Measurements from ENCODE around the gene CEBPZ. TPM values are rescaled to one million over a fixed set of nuclear protein-coding genes. Genes with fewer than 3 reads are reported as not detected.

Gene CEBPZ
- total and polyA plus RNA-seq, 2 donors (not counting 3 experiments of a cell fraction or from before 2014, with no cell fraction given): 3.6 to 46.9 TPM

DNA sequence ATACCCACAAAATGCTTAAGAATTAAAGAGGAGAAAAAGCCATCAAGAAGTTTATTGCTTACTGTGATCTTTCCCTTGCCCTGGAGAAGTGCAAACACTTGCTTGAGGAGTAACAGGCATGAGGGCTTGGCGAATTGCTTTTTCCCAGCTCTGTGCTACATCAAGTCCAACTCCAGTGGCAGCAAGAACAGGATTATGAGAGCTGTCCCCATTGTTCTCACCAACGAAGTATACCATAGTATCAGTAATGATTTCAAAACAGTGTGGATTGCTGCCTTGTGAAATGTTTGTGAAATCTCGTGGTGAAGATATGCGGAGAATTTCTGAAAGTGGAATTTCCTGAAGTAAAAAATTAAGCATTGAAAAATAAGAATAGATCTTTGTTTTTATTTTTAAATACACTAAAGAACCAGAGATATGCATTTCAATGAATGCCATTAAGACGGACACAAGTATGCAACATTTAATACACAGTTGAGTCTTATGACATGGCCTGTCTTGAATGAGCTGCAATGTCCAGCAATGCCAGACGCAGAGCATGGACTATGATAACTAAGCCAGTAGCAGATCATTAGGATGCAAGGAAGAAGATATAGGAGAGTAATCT lies 43.1 kb upstream of the CEBPZ start:
- no peaks in the 10 kb centered on the region for H3K79me2 ChIP-seq (ENCODE audit: control insufficient read depth, insufficient read depth, low read length)
- no peaks in the 10 kb centered on the region for H3K4me1 ChIP-seq (ENCODE audit: control insufficient read depth, extremely low read depth, insufficient read depth, low read length)
- H3K36me3 ChIP-seq (ENCODE audit: control insufficient read depth in 2 of 2, extremely low read depth in 1 of 2, insufficient read depth in 2 of 2, low read length in 2 of 2): peaks cover 5 to 16% of the 10 kb centered on the region in 2 experiments
- BruUV-seq (replicated peaks): no TSS peak
- H3K27ac ChIP-seq (ENCODE audit: insufficient read depth, low read depth, low read length): no peak overlapping the region
- no peaks in the 10 kb centered on the region for H3K9me3 ChIP-seq (replicated peaks; ENCODE audit: control insufficient read depth, insufficient read depth, low read length)
- no peak for DNase-seq (ENCODE audit: low read depth, low spot score)
- TF ChIP-seq GATA2 (IDR thresholded peaks at IDR 0.05; ENCODE audit: insufficient read depth, insufficient read length, low read depth, low read length): no peak
- no peak for TF ChIP-seq MYC (IDR thresholded peaks at IDR 0.05; ENCODE audit: low read depth, low read length)
- TF ChIP-seq, protein P1, sequence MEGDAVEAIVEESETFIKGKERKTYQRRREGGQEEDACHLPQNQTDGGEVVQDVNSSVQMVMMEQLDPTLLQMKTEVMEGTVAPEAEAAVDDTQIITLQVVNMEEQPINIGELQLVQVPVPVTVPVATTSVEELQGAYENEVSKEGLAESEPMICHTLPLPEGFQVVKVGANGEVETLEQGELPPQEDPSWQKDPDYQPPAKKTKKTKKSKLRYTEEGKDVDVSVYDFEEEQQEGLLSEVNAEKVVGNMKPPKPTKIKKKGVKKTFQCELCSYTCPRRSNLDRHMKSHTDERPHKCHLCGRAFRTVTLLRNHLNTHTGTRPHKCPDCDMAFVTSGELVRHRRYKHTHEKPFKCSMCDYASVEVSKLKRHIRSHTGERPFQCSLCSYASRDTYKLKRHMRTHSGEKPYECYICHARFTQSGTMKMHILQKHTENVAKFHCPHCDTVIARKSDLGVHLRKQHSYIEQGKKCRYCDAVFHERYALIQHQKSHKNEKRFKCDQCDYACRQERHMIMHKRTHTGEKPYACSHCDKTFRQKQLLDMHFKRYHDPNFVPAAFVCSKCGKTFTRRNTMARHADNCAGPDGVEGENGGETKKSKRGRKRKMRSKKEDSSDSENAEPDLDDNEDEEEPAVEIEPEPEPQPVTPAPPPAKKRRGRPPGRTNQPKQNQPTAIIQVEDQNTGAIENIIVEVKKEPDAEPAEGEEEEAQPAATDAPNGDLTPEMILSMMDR (IDR thresholded peaks at IDR 0.05; ENCODE audit: extremely low read depth in 1 of 2, insufficient read depth in 1 of 2, low read depth in 1 of 2, low read length in 2 of 2): no peak
- TF ChIP-seq, protein P2, sequence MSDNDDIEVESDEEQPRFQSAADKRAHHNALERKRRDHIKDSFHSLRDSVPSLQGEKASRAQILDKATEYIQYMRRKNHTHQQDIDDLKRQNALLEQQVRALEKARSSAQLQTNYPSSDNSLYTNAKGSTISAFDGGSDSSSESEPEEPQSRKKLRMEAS (IDR thresholded peaks at IDR 0.05; ENCODE audit: insufficient read depth, insufficient read length): no peak
- TF ChIP-seq JUN (IDR thresholded peaks at IDR 0.05; ENCODE audit: borderline replicate concordance, insufficient read depth, insufficient read length, low read depth): no peak
- TF ChIP-seq EZH2 (IDR thresholded peaks at IDR 0.05; ENCODE audit: borderline replicate concordance, low read depth, low read length, severe bottlenecking): no peak
- TF ChIP-seq POLR2A (IDR thresholded peaks at IDR 0.05; ENCODE audit: low read depth, low read length): no peak
- no peak for TF ChIP-seq POLR2AphosphoS5 (IDR thresholded peaks at IDR 0.05; ENCODE audit: insufficient read depth, low read depth, low read length)
- H2AFZ ChIP-seq (ENCODE audit: low read depth, low read length): no peak overlapping the region
- ChIA-PET CTCF (no interaction called here), POLR2A (no interaction called here)
- no peaks in the 10 kb centered on the region for H3K27me3 ChIP-seq (ENCODE audit: control insufficient read depth in 2 of 2, insufficient read depth in 2 of 2, low read length in 2 of 2)
- FAIRE-seq: no peak
- no peak overlapping the region for H3K4me2 ChIP-seq (ENCODE audit: insufficient read depth, low read length)
- H4K20me1 ChIP-seq (replicated peaks; ENCODE audit: control insufficient read depth, extremely low read depth, insufficient read depth, low read length): no peaks in the 10 kb centered on the region
- no peak overlapping the region for H3K4me3 ChIP-seq (replicated peaks in 1 of 3; ENCODE audit: insufficient read depth in 1 of 3, low read depth in 1 of 3, low read length in 3 of 3)
- dilution Hi-C loops (cut with MboI; ENCODE audit: extremely low pct_ligation_motif_present, low sequenced_read_pairs): no loop called here
- intact Hi-C loops (cut with micrococcal nuclease): no loop called here
- no peak overlapping the region for H3K9ac ChIP-seq (replicated peaks; ENCODE audit: extremely low read depth, insufficient read depth, low read length)
- H3K9me1 ChIP-seq (replicated peaks; ENCODE audit: control insufficient read depth, extremely low read depth, insufficient read depth, low read length): no peaks in the 10 kb centered on the region
